CD8-positive, alpha-beta memory T cell (primary cell): ENCODE measurements around the gene AWAT1. TPM values are rescaled to one million over a fixed set of nuclear protein-coding genes. Genes with fewer than 3 reads are reported as not detected.

Source experiments
- CTCF ChIA-PET: fragments of 350-600 bp; sonication (Branson Sonifier 250); formaldehyde crosslinking; loops from one replicate; lab custom pipeline; 2021; ENCODE audit warnings: antibody characterized with exemption; lab: Charles Lee
- POLR2A ChIA-PET: fragments of 350-600 bp; sonication (Branson Sonifier 250); formaldehyde crosslinking; loops from one replicate; lab custom pipeline; 2021; ENCODE audit warnings: antibody characterized with exemption; lab: Charles Lee
- DNase-seq, 5 donors: peaks; one replicate each; pipeline versions ENCODE4 v3.0.0 to v3.0.0-alpha.2; 2020 to 2022; ENCODE audit warnings: mixed read lengths in 1 of 5
- H3K27ac ChIP-seq: one replicate; pipeline ENCODE4 v1.7.0; 2013; ENCODE audit warnings: low read depth, mild to moderate bottlenecking, low read length, moderate library complexity
- H3K27me3 ChIP-seq: 2 replicates; pipeline ENCODE4 v1.7.0; 2013; ENCODE audit warnings: low read length, mild to moderate bottlenecking; ENCODE audit not compliant: insufficient read depth, poor library complexity, severe bottlenecking
- H3K36me3 ChIP-seq: 2 replicates; pipeline ENCODE4 v1.7.0; 2013; ENCODE audit warnings: mild to moderate bottlenecking, low read length, moderate library complexity; ENCODE audit not compliant: insufficient read depth
- H3K4me1 ChIP-seq: 2 replicates; pipeline ENCODE4 v1.7.0; 2013; ENCODE audit warnings: mild to moderate bottlenecking, low read length, moderate library complexity; ENCODE audit not compliant: insufficient read depth
- H3K4me3 ChIP-seq: 2 replicates; pipeline ENCODE4 v1.7.0; 2013; ENCODE audit warnings: mild to moderate bottlenecking, low read length
- H3K9me3 ChIP-seq: 2 replicates; pipeline ENCODE4 v1.7.0; 2013; ENCODE audit warnings: mild to moderate bottlenecking, low read length
- H3K27ac Mint-ChIP-seq, 8 donors: one replicate each; pipeline ENCODE4 v1.8.0; 2020 to 2021; ENCODE audit warnings: mixed read lengths in 8 of 8, mild to moderate bottlenecking in 6 of 8, inconsistent platforms in 3 of 8, moderate library complexity in 3 of 8
- H3K27me3 Mint-ChIP-seq, 2 donors: one replicate each; pipeline ENCODE4 v1.8.0; 2020 to 2021; ENCODE audit warnings: mixed read lengths in 2 of 2, mild to moderate bottlenecking in 1 of 2, moderate library complexity in 1 of 2
- H3K36me3 Mint-ChIP-seq, 3 donors: one replicate each; pipeline ENCODE4 v1.8.0; 2020 to 2021; ENCODE audit warnings: mixed read lengths in 3 of 3, inconsistent platforms in 1 of 3, mild to moderate bottlenecking in 1 of 3
- H3K4me1 Mint-ChIP-seq, 3 donors: one replicate each; pipeline ENCODE4 v1.8.0; 2020 to 2021; ENCODE audit warnings: mixed read lengths in 3 of 3, inconsistent platforms in 1 of 3, mild to moderate bottlenecking in 1 of 3
- H3K4me3 Mint-ChIP-seq, 7 donors: one replicate each; pipeline ENCODE4 v1.8.0; 2020 to 2021; ENCODE audit warnings: mixed read lengths in 7 of 7, mild to moderate bottlenecking in 6 of 7, moderate library complexity in 4 of 7, inconsistent platforms in 2 of 7
- H3K9me3 Mint-ChIP-seq, 5 donors: one replicate each; pipeline ENCODE4 v1.8.0; 2020 to 2022; ENCODE audit warnings: mixed read lengths in 5 of 5, mild to moderate bottlenecking in 3 of 5, moderate library complexity in 2 of 5, inconsistent platforms in 1 of 5
- polyA plus RNA-seq: library from polyadenylated mRNA; unstranded; fragments of 300-500 nt; fragmentation: Illumina TruSeq; gene quantifications from one replicate; pipeline ENCODE4 v1.2.3, GENCODE V29; 2021
- total RNA-seq, 2 experiments: library from RNA; stranded (reverse); gene quantifications; one replicate each; pipeline ENCODE4 v1.2.3, GENCODE V29; 2021

AWAT1 gene
- total and polyA plus RNA-seq, 3 experiments from 2014 or later: not detected

GRCh38 chrX:70253377-70254062 is 19.1 kb downstream of the AWAT1 start:
- no peak overlapping the region for H3K4me3 ChIP-seq
- no peaks in the 10 kb centered on the region for H3K9me3 Mint-ChIP-seq
- H3K36me3 Mint-ChIP-seq: peaks cover 0 to 3% (median 0%) of the 10 kb centered on the region in 3 donors
- H3K36me3 ChIP-seq: no peaks in the 10 kb centered on the region
- CTCF ChIA-PET: no interaction called here
- no peaks in the 10 kb centered on the region for H3K27me3 ChIP-seq
- H3K27ac ChIP-seq: no peak overlapping the region
- no peaks in the 10 kb centered on the region for H3K4me1 ChIP-seq
- no peaks in the 10 kb centered on the region for H3K9me3 ChIP-seq
- DNase-seq: no peak
- no peaks in the 10 kb centered on the region for H3K27me3 Mint-ChIP-seq
- POLR2A ChIA-PET: no interaction called here
- H3K4me3 Mint-ChIP-seq: no peak overlapping the region
- no peaks in the 10 kb centered on the region for H3K4me1 Mint-ChIP-seq
- H3K27ac Mint-ChIP-seq: peak overlapping the region in 1 of 8 donors; percentile 16

GRCh38 chrX:70254063-70254400 is 19.6 kb downstream of the AWAT1 start:
- Mint-ChIP-seq H3K4me3 (no peak overlapping the region), H3K36me3 (peaks cover 0 to 3% (median 0%) of the 10 kb centered on the region in 3 donors), H3K27me3 (no peaks in the 10 kb centered on the region), H3K9me3 (no peaks in the 10 kb centered on the region), H3K27ac (no peak overlapping the region), H3K4me1 (no peaks in the 10 kb centered on the region)
- Histone ChIP-seq H3K36me3 (no peaks in the 10 kb centered on the region), H3K4me3 (no peak overlapping the region), H3K9me3 (no peaks in the 10 kb centered on the region), H3K27me3 (no peaks in the 10 kb centered on the region), H3K27ac (no peak overlapping the region), H3K4me1 (no peaks in the 10 kb centered on the region)
- ChIA-PET CTCF (no interaction called here), POLR2A (no interaction called here)
- DNase-seq: no peak

- DNase-seq: no peak
- ChIA-PET CTCF (no interaction called here), POLR2A (no interaction called here)
- H3K36me3 Mint-ChIP-seq: peaks cover 0 to 3% (median 1%) of the 10 kb centered on the region in 3 donors
- Histone ChIP-seq H3K36me3 (no peaks in the 10 kb centered on the region), H3K4me3 (no peak overlapping the region), H3K27ac (no peak overlapping the region), H3K27me3 (no peaks in the 10 kb centered on the region), H3K4me1 (no peaks in the 10 kb centered on the region), H3K9me3 (no peaks in the 10 kb centered on the region)
- no peak overlapping the region for H3K27ac Mint-ChIP-seq
- no peaks in the 10 kb centered on the region for H3K9me3 Mint-ChIP-seq
- no peak overlapping the region for H3K4me3 Mint-ChIP-seq
- no peaks in the 10 kb centered on the region for H3K27me3 Mint-ChIP-seq
- no peaks in the 10 kb centered on the region for H3K4me1 Mint-ChIP-seq
Observed at GRCh38 chrX:70254909-70255308, 20.5 kb downstream of the AWAT1 start.

GRCh38 chrX:70255452-70255851 is 21.0 kb downstream of the AWAT1 start:
- no peak for DNase-seq
- H3K27ac Mint-ChIP-seq: no peak overlapping the region
- peaks cover 0 to 3% (median 1%) of the 10 kb centered on the region in 3 donors for H3K36me3 Mint-ChIP-seq
- CTCF ChIA-PET: no interaction called here
- Histone ChIP-seq H3K4me1 (no peaks in the 10 kb centered on the region), H3K27me3 (no peaks in the 10 kb centered on the region), H3K4me3 (no peak overlapping the region), H3K9me3 (no peaks in the 10 kb centered on the region), H3K27ac (no peak overlapping the region), H3K36me3 (no peaks in the 10 kb centered on the region)
- H3K4me3 Mint-ChIP-seq: no peak overlapping the region
- no peaks in the 10 kb centered on the region for H3K4me1 Mint-ChIP-seq
- H3K9me3 Mint-ChIP-seq: no peaks in the 10 kb centered on the region
- POLR2A ChIA-PET: no interaction called here
- H3K27me3 Mint-ChIP-seq: no peaks in the 10 kb centered on the region

- Mint-ChIP-seq H3K36me3 (peaks cover 0 to 3% (median 1%) of the 10 kb centered on the region in 3 donors), H3K4me3 (no peak overlapping the region), H3K4me1 (no peaks in the 10 kb centered on the region), H3K27me3 (no peaks in the 10 kb centered on the region), H3K27ac (no peak overlapping the region), H3K9me3 (no peaks in the 10 kb centered on the region)
- no peak for DNase-seq
- H3K27me3 ChIP-seq: no peaks in the 10 kb centered on the region
- no peak overlapping the region for H3K4me3 ChIP-seq
- H3K36me3 ChIP-seq: no peaks in the 10 kb centered on the region
- POLR2A ChIA-PET: no interaction called here
- H3K9me3 ChIP-seq: no peaks in the 10 kb centered on the region
- H3K27ac ChIP-seq: no peak overlapping the region
- CTCF ChIA-PET: no interaction called here
- H3K4me1 ChIP-seq: no peaks in the 10 kb centered on the region
Observed at GRCh38 chrX:70257423-70258288, 23.2 kb downstream of the AWAT1 start.

- ChIA-PET CTCF (no interaction called here), POLR2A (no interaction called here)
- no peak for DNase-seq
- no peaks in the 10 kb centered on the region for H3K4me1 Mint-ChIP-seq
- H3K4me3 Mint-ChIP-seq: no peak within 1 kb of the TSS
- Histone ChIP-seq H3K4me3 (no peak within 1 kb of the TSS), H3K36me3 (no peaks in the 10 kb centered on the region), H3K27me3 (no peaks in the 10 kb centered on the region), H3K4me1 (no peaks in the 10 kb centered on the region), H3K27ac (no peak within 1 kb of the TSS), H3K9me3 (no peaks in the 10 kb centered on the region)
- no peaks in the 10 kb centered on the region for H3K9me3 Mint-ChIP-seq
- no peaks in the 10 kb centered on the region for H3K27me3 Mint-ChIP-seq
- no peak within 1 kb of the TSS for H3K27ac Mint-ChIP-seq
- peaks cover 0 to 1% (median 0%) of the 10 kb centered on the region in 3 donors for H3K36me3 Mint-ChIP-seq
Observed at GRCh38 chrX:70260104-70260503, 25.6 kb downstream of the AWAT1 start, which contains the start of gene P2RY4. TSS of gene P2RY4 (minus strand) at chrX:70260204. CDS start at chrX:70259624, 580 bp downstream.

GRCh38 chrX:70262952-70263567 is 28.6 kb downstream of the AWAT1 start:
- Mint-ChIP-seq H3K4me1 (no peaks in the 10 kb centered on the region), H3K36me3 (peaks cover 0 to 1% (median 0%) of the 10 kb centered on the region in 3 donors), H3K27me3 (no peaks in the 10 kb centered on the region), H3K27ac (no peak overlapping the region), H3K4me3 (no peak overlapping the region), H3K9me3 (no peaks in the 10 kb centered on the region)
- Histone ChIP-seq H3K4me1 (no peaks in the 10 kb centered on the region), H3K9me3 (no peaks in the 10 kb centered on the region), H3K36me3 (no peaks in the 10 kb centered on the region), H3K4me3 (no peak overlapping the region), H3K27ac (no peak overlapping the region), H3K27me3 (no peaks in the 10 kb centered on the region)
- peak in 2 of 5 donors; percentile 1 to 4 for DNase-seq
- ChIA-PET POLR2A (no interaction called here), CTCF (interaction anchor here (1.6 kb wide), 1 partner anchor 170 kb away, joined by 3 read pairs; no protein-coding TSS in a partner anchor)

- no peak for DNase-seq
- Mint-ChIP-seq H3K27ac (no peak overlapping the region), H3K9me3 (no peaks in the 10 kb centered on the region), H3K4me1 (no peaks in the 10 kb centered on the region), H3K4me3 (no peak overlapping the region), H3K27me3 (peaks cover 0 to 8% of the 10 kb centered on the region in 2 donors), H3K36me3 (no peaks in the 10 kb centered on the region)
- Histone ChIP-seq H3K27me3 (no peaks in the 10 kb centered on the region), H3K27ac (no peak overlapping the region), H3K4me3 (no peak overlapping the region), H3K36me3 (no peaks in the 10 kb centered on the region), H3K4me1 (no peaks in the 10 kb centered on the region), H3K9me3 (no peaks in the 10 kb centered on the region)
- ChIA-PET POLR2A (no interaction called here), CTCF (no interaction called here)
Observed at GRCh38 chrX:70264784-70265183, 30.3 kb downstream of the AWAT1 start.
